HCT116 (cell line): ENCODE data around the gene PSMA6. TPM values are rescaled to one million over a fixed set of nuclear protein-coding genes. Genes with fewer than 3 reads are reported as not detected.

ENCODE experiments used
- ATAC-seq: fragments of 200-7000 bp; cut with Tn5 transposase; 2 replicates; pipeline ENCODE4 v1.9.1; 2020; ENCODE audit warnings: mild to moderate bottlenecking, moderate library complexity
- BruUV-seq: library from RNA; stranded (reverse); fragments of 400-500 nt; replicated peaks from 2 replicates; lab custom pipeline; 2021; lab: Mats Ljungman, UMichigan
- CTCF ChIA-PET: fragments of 300-600 bp; sonication (Branson Sonifier 250); formaldehyde crosslinking; loops from one replicate; lab custom pipeline; 2021; ENCODE audit warnings: antibody characterized with exemption; lab: Charles Lee
- POLR2A ChIA-PET: fragments of 300-600, 350-600 bp; sonication (Branson Sonifier 250); formaldehyde crosslinking; loops from one replicate; lab custom pipeline; 2021; ENCODE audit warnings: antibody characterized with exemption; lab: Charles Lee
- RAD21 ChIA-PET, 2 experiments: fragments of 300-600 bp; sonication (Branson Sonifier 250); formaldehyde crosslinking; loops; one replicate each; lab custom pipeline; 2023; ENCODE audit warnings: low total read pairs in 2 of 2; ENCODE audit not compliant: uncharacterized antibody in 2 of 2, unreplicated experiment in 2 of 2, low non-redundant PET in 1 of 2; lab: Charles Lee
- DNase-seq: peaks from one replicate; pipeline ENCODE4 v3.0.0-alpha.2; 2010; ENCODE audit warnings: low read depth, low spot score
- H2AFZ ChIP-seq: fragments of 200-600 bp; shearing (Covaris generic), sonication (generic); 2 replicates; pipeline ENCODE4 v1.6.1; 2017; ENCODE audit warnings: low read depth, mixed run types, mixed read lengths, antibody characterized with exemption, low read length; ENCODE audit not compliant: poor library complexity, severe bottlenecking
- H3K27ac ChIP-seq: 2 replicates; pipeline ENCODE4 v1.5.1; 2012; ENCODE audit warnings: low read depth, low read length
- H3K27me3 ChIP-seq: fragments of 200-600 bp; sonication (generic); 2 replicates; pipeline ENCODE4 v1.6.1; 2016; ENCODE audit warnings: mixed run types, low read length, mixed read lengths; ENCODE audit not compliant: insufficient read depth
- H3K36me3 ChIP-seq, 2 experiments: fragments of 200-500 bp in 1 of 2; fragments of 200-600 bp in 1 of 2; sonication (Bioruptor generic) in 1 of 2; sonication (generic) in 1 of 2; 2 replicates each; pipeline versions ENCODE4 v1.5.1 to v1.6.1; 2014 to 2016; ENCODE audit warnings: low read length in 2 of 2, inconsistent platforms in 1 of 2, mixed read lengths in 1 of 2, mixed run types in 1 of 2; ENCODE audit not compliant: insufficient read depth in 2 of 2, control insufficient read depth in 1 of 2
- H3K4me1 ChIP-seq, 2 experiments: fragments of 200-600 bp in 1 of 2; sonication (generic) in 1 of 2; 2 replicates each; pipeline versions ENCODE4 v1.5.1 to v1.6.1; 2012 to 2017; ENCODE audit warnings: low read length in 2 of 2, inconsistent platforms in 1 of 2, mild to moderate bottlenecking in 1 of 2, mixed read lengths in 1 of 2, mixed run types in 1 of 2, moderate library complexity in 1 of 2; ENCODE audit not compliant: insufficient read depth in 2 of 2, control insufficient read depth in 1 of 2
- H3K4me2 ChIP-seq: fragments of 200-600 bp; sonication (generic); 2 replicates; pipeline ENCODE4 v1.6.1; 2017; ENCODE audit warnings: mixed run types, low read length, mixed read lengths
- H3K4me3 ChIP-seq, 2 experiments: fragments of 200-600 bp in 1 of 2; sonication (generic) in 1 of 2; replicated peaks in 1 of 2; 2 replicates each; pipeline ENCODE4 v1.5.1; 2011 to 2016; ENCODE audit warnings: low read length in 2 of 2, control low read depth in 1 of 2, low read depth in 1 of 2, mild to moderate bottlenecking in 1 of 2, mixed read lengths in 1 of 2, mixed run types in 1 of 2
- H3K79me2 ChIP-seq: fragments of 200-600 bp; sonication (generic); 2 replicates; pipeline ENCODE4 v1.6.1; 2017; ENCODE audit warnings: mild to moderate bottlenecking, mixed run types, low read length, moderate library complexity, mixed read lengths; ENCODE audit not compliant: insufficient read depth
- H3K9ac ChIP-seq: fragments of 200-600 bp; sonication (generic); 2 replicates; pipeline ENCODE4 v1.6.1; 2016; ENCODE audit warnings: low read length, mixed read lengths
- H3K9me2 ChIP-seq: fragments of 200-600 bp; sonication (generic), shearing (Covaris generic); 2 replicates; pipeline ENCODE4 v1.6.1; 2017; ENCODE audit warnings: mixed run types, mild to moderate bottlenecking, moderate library complexity; ENCODE audit not compliant: insufficient read depth
- H3K9me3 ChIP-seq, 2 experiments: fragments of 200-500 bp in 1 of 2; fragments of 200-600 bp in 1 of 2; sonication (Bioruptor generic) in 1 of 2; sonication (generic) in 1 of 2; 2 replicates each; pipeline ENCODE4 v1.6.1; 2014 to 2017; ENCODE audit warnings: low read length in 2 of 2, mixed read lengths in 2 of 2, inconsistent platforms in 1 of 2, low read depth in 1 of 2, mild to moderate bottlenecking in 1 of 2, mixed run types in 1 of 2, moderate library complexity in 1 of 2; ENCODE audit not compliant: control insufficient read depth in 1 of 2, insufficient read depth in 1 of 2
- H4K20me1 ChIP-seq: fragments of 200-600 bp; sonication (generic), shearing (Covaris generic); 2 replicates; pipeline ENCODE4 v1.6.1; 2017; ENCODE audit warnings: mixed run types, mild to moderate bottlenecking, moderate library complexity; ENCODE audit not compliant: insufficient read depth
- CEBPB ChIP-seq: IDR thresholded peaks from 2 replicates; pipeline ENCODE4 v1.6.1; 2012; ENCODE audit warnings: low read depth
- JUND ChIP-seq: IDR thresholded peaks from 2 replicates; pipeline ENCODE4 v1.6.1; 2012
- RAD21 ChIP-seq: IDR thresholded peaks from 2 replicates; pipeline ENCODE4 v1.6.1; 2012; ENCODE audit warnings: low read depth, mild to moderate bottlenecking
- SIN3A ChIP-seq: IDR thresholded peaks from 2 replicates; pipeline ENCODE4 v1.6.1; 2012; ENCODE audit warnings: low read depth
- SRF ChIP-seq: IDR thresholded peaks from 2 replicates; pipeline ENCODE4 v1.6.1; 2012; ENCODE audit warnings: low read depth
- TCF7L2 ChIP-seq: IDR thresholded peaks from 2 replicates; pipeline ENCODE4 v1.7.0; 2011; ENCODE audit warnings: borderline replicate concordance, inconsistent platforms; ENCODE audit not compliant: insufficient read depth, insufficient read length; ENCODE audit errors: extremely low read depth
- YY1 ChIP-seq: IDR thresholded peaks from 2 replicates; pipeline ENCODE4 v1.6.1; 2011; ENCODE audit warnings: low read length, low read depth, moderate library complexity, mild to moderate bottlenecking; ENCODE audit not compliant: insufficient replicate concordance; ENCODE audit errors: extremely low read depth
- ZNF274 ChIP-seq: fragments of 200-500 bp; sonication (Bioruptor generic); IDR thresholded peaks from 2 replicates; pipeline ENCODE4 v1.6.1; 2014; ENCODE audit warnings: mild to moderate bottlenecking, low read depth, low read length, inconsistent platforms
- intact Hi-C: fragments of 100-400 bp; cut with micrococcal nuclease; formaldehyde crosslinking; loops from 2 replicates; pipeline ENCODE4 v1.10.0; 2022
- total RNA-seq: library from RNA; stranded (reverse); gene quantifications from one replicate; pipeline ENCODE4 v1.2.1, GENCODE V29; 2021; ENCODE audit not compliant: unreplicated experiment
- TF ChIP-seq, protein P1 (sequence below): IDR thresholded peaks from 2 replicates; pipeline ENCODE4 v1.6.1; 2012; ENCODE audit warnings: low read depth

PSMA6 gene
- total RNA-seq, 1 experiment from 2014 or later, result 194 TPM

DNA sequence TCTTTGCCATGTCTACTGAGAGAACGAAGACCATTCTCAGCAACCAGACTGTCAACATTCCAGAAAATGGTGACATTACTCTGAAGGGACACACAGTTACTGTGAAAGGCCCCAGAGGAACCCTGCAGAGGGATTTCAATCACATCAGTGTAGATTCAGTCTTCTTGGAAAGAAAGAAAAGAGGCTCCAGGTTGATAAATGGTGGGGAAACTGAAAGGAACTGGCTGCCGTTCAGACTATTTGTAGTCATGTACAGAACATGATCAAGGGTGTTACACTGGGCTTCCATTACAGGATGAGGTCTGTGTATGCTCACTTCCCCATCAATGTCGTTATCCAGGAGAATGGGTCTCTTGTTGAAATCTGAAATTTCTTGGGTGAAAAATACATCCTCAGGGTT is 29.7 kb upstream of the PSMA6 start:
- no peak overlapping the region for H2AFZ ChIP-seq
- no peak for TF ChIP-seq SRF
- no peak for TF ChIP-seq YY1
- TF ChIP-seq TCF7L2, result no peak
- no peak for TF ChIP-seq CEBPB
- TF ChIP-seq, protein P1, sequence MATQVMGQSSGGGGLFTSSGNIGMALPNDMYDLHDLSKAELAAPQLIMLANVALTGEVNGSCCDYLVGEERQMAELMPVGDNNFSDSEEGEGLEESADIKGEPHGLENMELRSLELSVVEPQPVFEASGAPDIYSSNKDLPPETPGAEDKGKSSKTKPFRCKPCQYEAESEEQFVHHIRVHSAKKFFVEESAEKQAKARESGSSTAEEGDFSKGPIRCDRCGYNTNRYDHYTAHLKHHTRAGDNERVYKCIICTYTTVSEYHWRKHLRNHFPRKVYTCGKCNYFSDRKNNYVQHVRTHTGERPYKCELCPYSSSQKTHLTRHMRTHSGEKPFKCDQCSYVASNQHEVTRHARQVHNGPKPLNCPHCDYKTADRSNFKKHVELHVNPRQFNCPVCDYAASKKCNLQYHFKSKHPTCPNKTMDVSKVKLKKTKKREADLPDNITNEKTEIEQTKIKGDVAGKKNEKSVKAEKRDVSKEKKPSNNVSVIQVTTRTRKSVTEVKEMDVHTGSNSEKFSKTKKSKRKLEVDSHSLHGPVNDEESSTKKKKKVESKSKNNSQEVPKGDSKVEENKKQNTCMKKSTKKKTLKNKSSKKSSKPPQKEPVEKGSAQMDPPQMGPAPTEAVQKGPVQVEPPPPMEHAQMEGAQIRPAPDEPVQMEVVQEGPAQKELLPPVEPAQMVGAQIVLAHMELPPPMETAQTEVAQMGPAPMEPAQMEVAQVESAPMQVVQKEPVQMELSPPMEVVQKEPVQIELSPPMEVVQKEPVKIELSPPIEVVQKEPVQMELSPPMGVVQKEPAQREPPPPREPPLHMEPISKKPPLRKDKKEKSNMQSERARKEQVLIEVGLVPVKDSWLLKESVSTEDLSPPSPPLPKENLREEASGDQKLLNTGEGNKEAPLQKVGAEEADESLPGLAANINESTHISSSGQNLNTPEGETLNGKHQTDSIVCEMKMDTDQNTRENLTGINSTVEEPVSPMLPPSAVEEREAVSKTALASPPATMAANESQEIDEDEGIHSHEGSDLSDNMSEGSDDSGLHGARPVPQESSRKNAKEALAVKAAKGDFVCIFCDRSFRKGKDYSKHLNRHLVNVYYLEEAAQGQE, result no peak
- no peak for TF ChIP-seq ZNF274
- TF ChIP-seq RAD21, result no peak
- TF ChIP-seq JUND, result no peak
- no peak for TF ChIP-seq SIN3A
- TF ChIP-seq, all 23 proteins: peak for 0
- Histone ChIP-seq H3K9me3 (no peaks in the 10 kb centered on the region), H3K4me1 (no peaks in the 10 kb centered on the region), H3K27ac (no peak overlapping the region), H3K27me3 (no peaks in the 10 kb centered on the region), H3K9me2 (no peaks in the 10 kb centered on the region), H3K4me2 (no peak overlapping the region), H3K79me2 (no peaks in the 10 kb centered on the region), H3K36me3 (no peaks in the 10 kb centered on the region; a peak in 1 of 4 replicates), H3K4me3 (no peak overlapping the region), H3K9ac (no peak overlapping the region), H4K20me1 (no peaks in the 10 kb centered on the region)
- POLR2A ChIA-PET, result no interaction called here
- no peak for ATAC-seq
- BruUV-seq, result no TSS peak
- RAD21 ChIA-PET, result no interaction called here
- DNase-seq, result no peak
- intact Hi-C loops, result no loop called here
- CTCF ChIA-PET, result no interaction called here
